GM19455 (cell line): ENCODE measurements around the gene DAZ3.
"Not testable (repeated sequence)": the region's sequence is repeated elsewhere in the genome, so short reads cannot be mapped to it uniquely, and the experiment has no call there.

Experiments used
- ATAC-seq: cut with Tn5 transposase; IDR thresholded peaks from one replicate; pipeline ENCODE4 v1.9.1; 2021; ENCODE audit not compliant: unreplicated experiment

Gene DAZ3

GRCh38 chrY:24813293-24813692 is at the start of gene DAZ3:
DAZ3 (minus strand) TSS chrY:24813393; CDS start chrY:24813185, 208 bp downstream.
- not testable (repeated sequence) for ATAC-seq

- not testable (repeated sequence) for ATAC-seq
Measured at GRCh38 chrY:24833619-24834018, 20.4 kb upstream of the DAZ3 start, which contains the start of gene DAZ4. DAZ4 (plus strand) TSS chrY:24833919; CDS start chrY:24834127, 208 bp downstream.

- ATAC-seq, result not testable (repeated sequence)
Measured at GRCh38 chrY:24825069-24825468, 11.9 kb upstream of the DAZ3 start.

GRCh38 chrY:24824184-24824879 is 11.1 kb upstream of the DAZ3 start:
- not testable (repeated sequence) for ATAC-seq

GRCh38 chrY:24821836-24822235 is 8.6 kb upstream of the DAZ3 start:
- not testable (repeated sequence) for ATAC-seq
